Mucosa of descending colon (tissue), 3 donors: ENCODE results near the gene NTM. TPM values are rescaled to one million over a fixed set of nuclear protein-coding genes. Genes with fewer than 3 reads are reported as not detected.

Experiments
- ATAC-seq: fragments of 200-7000 bp; cut with Tn5 transposase; one replicate; pipeline ENCODE4 v1.9.1; 2020; ENCODE audit warnings: mild to moderate bottlenecking, moderate library complexity
- DNase-seq, 3 donors: peaks; one replicate each; pipeline ENCODE4 v3.0.0-alpha.2; 2020
- H3K36me3 ChIP-seq: fragments of 200-600 bp; one replicate; pipeline ENCODE4 v1.8.0; 2021; ENCODE audit warnings: low read depth, mild to moderate bottlenecking
- H3K4me1 ChIP-seq: fragments of 200-600 bp; one replicate; pipeline ENCODE4 v1.8.0; 2021; ENCODE audit warnings: low read depth, mild to moderate bottlenecking
- H3K4me3 ChIP-seq: fragments of 200-600 bp; one replicate; pipeline ENCODE4 v1.8.0; 2021; ENCODE audit warnings: mild to moderate bottlenecking
- H3K9me3 ChIP-seq: fragments of 200-600 bp; one replicate; pipeline ENCODE4 v1.8.0; 2021; ENCODE audit warnings: mild to moderate bottlenecking
- CTCF ChIP-seq: fragments of 200-600 bp; IDR thresholded peaks from one replicate; pipeline ENCODE4 v1.8.0; 2022; ENCODE audit warnings: antibody characterized with exemption, mild to moderate bottlenecking
- intact Hi-C, 2 donors: fragments of 100-400 bp; cut with DNase I in 1 of 2; cut with micrococcal nuclease in 1 of 2; formaldehyde crosslinking; loops; one replicate each; pipeline versions ENCODE4 v1.11.0 to v1.11.1; 2022; cut with DNase I, micrococcal nuclease
- total RNA-seq, 3 donors: library from RNA; stranded (reverse); fragmentation: NEBNext Ultra II Directional in 2 of 3; extraction: Animal tissue kit (Norgen Biotek cat#: 25700) in 2 of 3; gene quantifications; one replicate each; pipeline versions ENCODE4 v1.2.1 to v1.2.4, GENCODE V29; 2021 to 2023
- donor health status: DM: no; HTN: no; CAD: no; lungs with moderate emphysema.
- donor health status: DM: no; HTN: no; CAD: no.
- donor health status: DM: no; HTN: yes; CAD: no.

Gene NTM
- total RNA-seq, 3 donors from 2014 or later = 0.64 to 7.7 (median 1.2) TPM

GRCh38 chr11:132033051-132033450, 662.6 kb downstream of the NTM start:
- ATAC-seq (no peak), DNase-seq (no peak)
- TF ChIP-seq CTCF = no peak
- H3K9me3 ChIP-seq = no peaks in the 10 kb centered on the region
- no peaks in the 10 kb centered on the region for H3K36me3 ChIP-seq
- H3K4me3 ChIP-seq = no peak overlapping the region
- intact Hi-C loops = no loop called here
- no peaks in the 10 kb centered on the region for H3K4me1 ChIP-seq

- ATAC-seq = no peak
- intact Hi-C loops = no loop called here
- no peak for DNase-seq
- no peak for TF ChIP-seq CTCF
- Histone ChIP-seq H3K9me3 (no peaks in the 10 kb centered on the region), H3K4me1 (no peaks in the 10 kb centered on the region), H3K4me3 (no peak overlapping the region), H3K36me3 (no peaks in the 10 kb centered on the region)
Measured at GRCh38 chr11:132035228-132035627, 664.8 kb downstream of the NTM start.

GRCh38 chr11:132035766-132036165, 665.4 kb downstream of the NTM start:
- Histone ChIP-seq H3K9me3 (no peaks in the 10 kb centered on the region), H3K4me3 (no peak overlapping the region), H3K4me1 (no peaks in the 10 kb centered on the region), H3K36me3 (no peaks in the 10 kb centered on the region)
- DNase-seq (no peak), ATAC-seq (no peak)
- intact Hi-C loops = no loop called here
- TF ChIP-seq CTCF = no peak

GRCh38 chr11:132036220-132036619, 665.8 kb downstream of the NTM start:
- no peaks in the 10 kb centered on the region for H3K36me3 ChIP-seq
- no peaks in the 10 kb centered on the region for H3K9me3 ChIP-seq
- H3K4me1 ChIP-seq = no peaks in the 10 kb centered on the region
- DNase-seq (no peak), ATAC-seq (no peak)
- H3K4me3 ChIP-seq = no peak overlapping the region
- TF ChIP-seq CTCF = no peak
- intact Hi-C loops = no loop called here

GRCh38 chr11:132036746-132037466, 666.5 kb downstream of the NTM start:
- Histone ChIP-seq H3K4me1 (no peaks in the 10 kb centered on the region), H3K9me3 (no peaks in the 10 kb centered on the region), H3K36me3 (no peaks in the 10 kb centered on the region), H3K4me3 (no peak overlapping the region)
- intact Hi-C loops = no loop called here
- ATAC-seq (no peak), DNase-seq (no peak)
- no peak for TF ChIP-seq CTCF

GRCh38 chr11:132037467-132037862, 667.0 kb downstream of the NTM start:
- intact Hi-C loops = no loop called here
- Histone ChIP-seq H3K4me3 (no peak overlapping the region), H3K9me3 (no peaks in the 10 kb centered on the region), H3K36me3 (no peaks in the 10 kb centered on the region), H3K4me1 (no peaks in the 10 kb centered on the region)
- ATAC-seq (no peak), DNase-seq (no peak)
- TF ChIP-seq CTCF = no peak
